ENCODE data around the gene OCSTAMP.

GRCh38 chr20:46553926-46554325 lies 3.5 kb upstream of the OCSTAMP start:
- TF ChIP-seq, protein P1, sequence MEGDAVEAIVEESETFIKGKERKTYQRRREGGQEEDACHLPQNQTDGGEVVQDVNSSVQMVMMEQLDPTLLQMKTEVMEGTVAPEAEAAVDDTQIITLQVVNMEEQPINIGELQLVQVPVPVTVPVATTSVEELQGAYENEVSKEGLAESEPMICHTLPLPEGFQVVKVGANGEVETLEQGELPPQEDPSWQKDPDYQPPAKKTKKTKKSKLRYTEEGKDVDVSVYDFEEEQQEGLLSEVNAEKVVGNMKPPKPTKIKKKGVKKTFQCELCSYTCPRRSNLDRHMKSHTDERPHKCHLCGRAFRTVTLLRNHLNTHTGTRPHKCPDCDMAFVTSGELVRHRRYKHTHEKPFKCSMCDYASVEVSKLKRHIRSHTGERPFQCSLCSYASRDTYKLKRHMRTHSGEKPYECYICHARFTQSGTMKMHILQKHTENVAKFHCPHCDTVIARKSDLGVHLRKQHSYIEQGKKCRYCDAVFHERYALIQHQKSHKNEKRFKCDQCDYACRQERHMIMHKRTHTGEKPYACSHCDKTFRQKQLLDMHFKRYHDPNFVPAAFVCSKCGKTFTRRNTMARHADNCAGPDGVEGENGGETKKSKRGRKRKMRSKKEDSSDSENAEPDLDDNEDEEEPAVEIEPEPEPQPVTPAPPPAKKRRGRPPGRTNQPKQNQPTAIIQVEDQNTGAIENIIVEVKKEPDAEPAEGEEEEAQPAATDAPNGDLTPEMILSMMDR (IDR thresholded peaks at IDR 0.05) = no peak
- TF ChIP-seq ZFX (IDR thresholded peaks at IDR 0.05; ENCODE audit: borderline replicate concordance) = no peak

Measured in 22Rv1 (cell line).